Measurements from ENCODE around the gene ERICH2.

GRCh38 chr2:170813611-170814532, 43.7 kb downstream of the ERICH2 start:
- TF ChIP-seq CTCF (IDR thresholded peaks at IDR 0.05; ENCODE audit: low read depth, low read length, poor library complexity, severe bottlenecking) (no peak), EZH2phosphoT487 (IDR thresholded peaks at IDR 0.05; ENCODE audit: borderline replicate concordance, low read length) (no peak)
